ENCODE measurements around the gene TCTN1. TPM values are rescaled to one million over a fixed set of nuclear protein-coding genes. Genes with fewer than 3 reads are reported as not detected.

TCTN1 gene
- total RNA-seq, 2 donors from 2014 or later: 3.5 to 6.4 TPM

DNA sequence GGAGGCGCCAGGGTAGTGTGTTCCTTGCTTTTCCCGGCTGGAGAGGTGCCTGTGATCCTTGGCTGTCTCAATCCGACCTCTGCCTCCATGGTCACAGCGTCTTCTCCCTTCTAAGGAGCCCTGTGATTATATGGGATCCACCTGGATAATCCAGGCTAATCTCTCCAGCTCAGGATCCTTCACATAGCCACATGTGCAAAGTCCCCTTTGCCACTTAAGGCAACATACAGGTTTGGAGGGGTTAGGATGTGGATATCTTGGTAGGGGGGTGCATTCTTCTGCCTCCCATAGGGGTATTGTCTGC is 76.2 kb downstream of the TCTN1 start:
- H3K36me3 Mint-ChIP-seq (ENCODE audit: low read depth): no peaks in the 10 kb centered on the region
- peaks cover 10% of the 10 kb centered on the region for H3K4me1 Mint-ChIP-seq
- peak overlapping the region; percentile 74 for H3K27ac Mint-ChIP-seq
- peak overlapping the region; percentile 87 for H3K4me3 Mint-ChIP-seq
- ATAC-seq (replicated peaks): no peak
- H3K9me3 Mint-ChIP-seq: no peaks in the 10 kb centered on the region
- peaks cover 3% of the 10 kb centered on the region for H3K27me3 Mint-ChIP-seq

DNA sequence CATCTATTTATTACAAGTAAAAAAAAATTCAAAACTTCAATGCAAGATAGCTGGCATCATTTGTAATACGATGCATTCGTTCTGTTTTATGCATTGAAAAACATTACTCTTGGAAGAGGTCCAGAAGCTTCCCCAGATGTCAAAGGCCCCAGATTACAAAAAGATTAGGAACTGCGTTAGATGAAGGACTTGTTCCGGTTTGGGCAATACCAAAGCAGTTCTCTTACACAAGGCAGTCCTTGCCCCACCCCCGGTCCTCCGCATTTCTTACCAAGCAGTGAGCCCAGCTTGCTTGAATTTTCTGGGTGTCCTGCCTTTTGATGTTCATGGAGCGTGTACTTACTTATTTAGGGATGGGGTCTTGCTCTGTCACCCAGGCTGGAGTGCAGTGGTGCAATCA is 79.8 kb downstream of the TCTN1 start:
- Mint-ChIP-seq H3K4me1 (peaks cover 10% of the 10 kb centered on the region), H3K4me3 (no peak overlapping the region), H3K9me3 (no peaks in the 10 kb centered on the region), H3K27ac (no peak overlapping the region), H3K36me3 (ENCODE audit: low read depth) (no peaks in the 10 kb centered on the region), H3K27me3 (no peaks in the 10 kb centered on the region)
- ATAC-seq (replicated peaks): no peak

DNA sequence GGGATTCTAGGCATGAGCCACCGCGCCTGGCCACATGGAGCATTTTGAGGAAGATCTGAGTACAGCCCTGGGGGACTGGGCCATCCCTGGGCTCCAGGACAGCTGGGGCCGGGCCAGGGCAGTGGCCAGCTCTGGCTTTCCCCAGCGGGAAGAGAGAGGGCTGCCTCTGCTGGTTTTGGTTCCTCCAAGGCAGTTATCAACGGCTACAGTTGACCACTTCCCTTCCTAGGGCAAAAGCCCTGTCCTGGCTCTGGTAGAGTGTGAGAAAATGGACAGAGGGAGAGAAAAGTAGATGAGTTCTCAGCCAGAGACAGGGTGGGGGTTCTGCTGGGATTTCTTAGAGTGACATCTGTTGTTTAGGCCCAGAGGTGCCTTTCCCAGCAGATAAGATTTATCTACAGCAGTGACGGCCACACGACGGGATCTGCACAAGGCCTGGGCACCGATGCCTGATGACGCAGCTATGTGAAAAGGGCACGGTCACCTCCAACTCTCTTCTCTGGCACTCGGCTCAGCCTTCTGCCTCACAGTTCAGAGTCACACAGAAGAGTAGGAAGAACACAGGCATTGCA is 80.5 kb downstream of the TCTN1 start:
- Mint-ChIP-seq H3K9me3 (no peaks in the 10 kb centered on the region), H3K4me1 (peaks cover 9% of the 10 kb centered on the region), H3K4me3 (no peak overlapping the region), H3K27ac (no peak overlapping the region), H3K27me3 (no peaks in the 10 kb centered on the region), H3K36me3 (ENCODE audit: low read depth) (no peaks in the 10 kb centered on the region)
- ATAC-seq (replicated peaks): no peak

DNA sequence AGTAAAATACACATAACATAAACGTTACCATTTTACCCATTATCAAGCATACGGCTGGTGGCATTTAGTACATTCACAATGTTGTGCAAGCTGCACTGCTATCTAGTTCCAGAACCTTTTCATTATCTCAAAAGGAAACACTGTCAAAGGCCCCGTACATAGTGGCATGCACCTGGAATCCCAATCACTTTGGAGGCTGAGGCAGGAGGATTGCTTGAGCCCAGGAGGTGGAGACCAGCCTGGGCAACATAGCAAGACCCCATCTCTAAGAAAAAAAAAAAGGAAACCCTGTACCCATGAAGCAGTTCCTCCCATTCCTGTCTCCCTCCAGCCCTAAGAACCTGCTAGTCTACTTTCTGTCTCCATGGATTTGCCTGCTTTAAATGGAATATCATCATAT is 82.4 kb downstream of the TCTN1 start:
- no peaks in the 10 kb centered on the region for H3K9me3 Mint-ChIP-seq
- no peak overlapping the region for H3K27ac Mint-ChIP-seq
- no peak overlapping the region for H3K4me3 Mint-ChIP-seq
- H3K4me1 Mint-ChIP-seq: no peaks in the 10 kb centered on the region
- no peaks in the 10 kb centered on the region for H3K27me3 Mint-ChIP-seq
- H3K36me3 Mint-ChIP-seq (ENCODE audit: low read depth): no peaks in the 10 kb centered on the region
- ATAC-seq (replicated peaks): no peak

DNA sequence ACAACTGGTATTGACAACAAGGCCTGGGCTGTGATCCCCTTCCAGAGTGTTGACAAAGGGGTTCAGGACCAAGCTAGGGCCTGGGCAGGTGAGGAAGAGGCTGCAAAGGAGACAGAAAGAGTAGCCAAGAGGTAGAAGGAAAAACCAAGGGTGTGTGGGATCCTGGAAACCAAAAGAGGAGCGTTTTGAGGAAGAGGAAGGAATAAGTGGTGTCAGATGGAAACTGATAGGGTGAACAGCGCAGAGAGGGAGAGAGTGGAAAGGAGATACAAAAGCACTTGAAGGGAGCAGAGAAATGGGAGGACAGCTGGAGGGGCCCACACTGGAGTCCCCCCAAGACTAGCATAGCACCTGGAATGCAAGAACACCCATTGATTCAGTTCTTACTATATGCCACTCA is 83.3 kb downstream of the TCTN1 start:
- Mint-ChIP-seq H3K4me1 (no peaks in the 10 kb centered on the region), H3K27me3 (no peaks in the 10 kb centered on the region), H3K36me3 (ENCODE audit: low read depth) (no peaks in the 10 kb centered on the region), H3K4me3 (no peak overlapping the region), H3K9me3 (no peaks in the 10 kb centered on the region), H3K27ac (no peak overlapping the region)
- ATAC-seq (replicated peaks): no peak

DNA sequence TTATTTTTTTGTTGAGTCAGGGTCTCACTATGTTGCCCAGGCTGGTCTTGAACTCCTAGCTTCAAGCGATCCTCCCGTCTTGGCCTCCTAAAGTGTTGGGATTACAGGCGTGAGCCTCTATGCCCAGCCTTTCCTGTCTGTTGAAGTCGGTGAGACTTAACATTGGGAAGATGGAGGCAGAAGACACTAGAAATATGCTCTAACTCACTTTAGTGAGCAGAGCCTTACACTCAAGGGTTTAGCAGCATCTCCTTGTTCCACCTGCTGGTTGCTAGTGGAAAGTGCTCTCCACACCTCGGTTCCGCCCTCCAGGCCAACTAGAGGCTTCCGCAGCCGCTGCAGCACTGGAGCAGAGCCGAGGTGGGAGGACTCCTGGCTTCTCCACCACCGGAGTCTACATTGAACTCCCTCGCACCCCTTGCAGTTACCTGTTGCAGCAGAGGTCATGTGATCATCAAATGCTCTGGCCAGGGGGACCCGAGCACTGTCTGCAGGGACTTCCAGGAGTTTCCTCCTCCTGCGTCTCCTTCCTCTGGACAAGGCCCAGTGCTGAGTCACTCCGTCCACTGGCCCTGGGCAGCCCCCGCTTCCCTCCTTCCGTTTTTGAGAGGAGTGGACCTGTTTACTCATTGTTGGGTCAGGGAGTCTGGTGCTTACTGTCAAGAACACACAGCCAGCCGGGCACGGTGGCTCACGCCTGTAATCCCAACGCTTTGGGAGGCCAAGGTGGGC is 84.4 kb downstream of the TCTN1 start:
- H3K27me3 Mint-ChIP-seq: no peaks in the 10 kb centered on the region
- H3K27ac Mint-ChIP-seq: no peak overlapping the region
- no peaks in the 10 kb centered on the region for H3K36me3 Mint-ChIP-seq (ENCODE audit: low read depth)
- H3K9me3 Mint-ChIP-seq: no peaks in the 10 kb centered on the region
- H3K4me1 Mint-ChIP-seq: no peaks in the 10 kb centered on the region
- peak; percentile 98 for ATAC-seq (replicated peaks)
- H3K4me3 Mint-ChIP-seq: no peak overlapping the region

Other genes with a start within 250 kb of the TCTN1 start
- gene ANAPC7, start 210.4 kb upstream of the TCTN1 start, total RNA-seq: 10 to 100 TPM; 41.7 to 78.3 TPM
- gene ARPC3, start 163.8 kb upstream of the TCTN1 start, total RNA-seq: 100 to 1,000 TPM; 259 to 325 TPM
- gene GPN3, start 145.9 kb upstream of the TCTN1 start, total RNA-seq: 10 to 100 TPM; 31.4 to 41.8 TPM
- gene FAM216A, start 145.3 kb upstream of the TCTN1 start, total RNA-seq: 10 to 100 TPM; 29.0 to 37.1 TPM
- 100 to 1,000 TPM; 103 to 125 TPM for gene VPS29, start 112.0 kb upstream of the TCTN1 start, total RNA-seq
- 1 to 10 TPM; 1.5 to 2.5 TPM for gene RAD9B, start 111.8 kb upstream of the TCTN1 start, total RNA-seq
- gene PPTC7, start 30.8 kb upstream of the TCTN1 start, total RNA-seq: 10 to 100 TPM; 31.4 to 36.7 TPM
- gene HVCN1, start 75.0 kb downstream of the TCTN1 start, total RNA-seq: 1 to 10 TPM in 1 of 2 donors, under 1 TPM in 1; 0.71 to 1.7 TPM
- 100 to 1,000 TPM; 185 to 259 TPM for gene PPP1CC, start 128.8 kb downstream of the TCTN1 start, total RNA-seq
- not detected for gene CCDC63, start 232.9 kb downstream of the TCTN1 start, total RNA-seq

All from activated T-helper 17 cell treated with anti-CD3 and anti-CD28 coated beads, Interleukin-2, amount 50 U/mL, for 72 hours (primary cell).